Measurements from ENCODE around the gene MRPL23.

The MRPL23 gene

DNA sequence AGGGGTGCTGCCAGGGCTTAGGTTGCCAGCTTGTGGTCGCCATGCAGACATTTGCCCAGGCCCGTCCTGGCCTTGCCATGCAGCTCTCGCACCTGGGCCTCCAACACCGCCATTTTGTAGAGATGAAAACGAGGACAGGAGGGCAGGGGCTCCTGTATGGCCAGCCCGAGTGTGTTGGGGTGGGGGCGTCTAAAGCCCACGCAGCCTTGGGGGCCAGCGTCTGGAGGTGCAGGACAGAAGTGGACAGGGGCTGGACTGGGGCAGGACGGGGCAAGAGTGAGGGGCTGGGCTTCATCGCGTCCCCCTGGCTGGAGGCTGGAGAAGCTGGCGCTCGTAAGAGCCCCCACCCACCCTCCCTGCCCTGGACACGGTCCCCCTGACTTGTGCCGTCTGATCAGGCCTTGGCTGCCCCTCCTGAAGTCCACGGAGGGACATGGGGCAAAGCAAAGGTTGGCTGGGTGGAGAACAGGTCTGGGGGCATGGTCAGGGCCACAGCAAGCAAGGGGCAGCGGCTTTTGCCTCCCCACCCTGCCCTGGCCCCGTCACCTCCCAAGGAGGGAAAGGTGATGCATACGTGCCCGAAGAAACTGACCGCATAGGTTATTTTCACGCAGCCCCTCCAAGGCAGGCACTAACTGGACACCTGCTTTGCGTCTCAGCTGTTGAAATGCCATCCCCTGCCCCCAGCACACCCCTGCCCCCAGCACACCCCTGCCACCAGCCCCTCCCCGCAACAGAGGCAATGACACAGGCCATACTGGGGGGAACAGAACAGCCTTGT is 26.8 kb upstream of the MRPL23 start:
- peak overlapping the region; percentile 25 to 69 (median 66) for H3K27ac Mint-ChIP-seq
- no peak for TF ChIP-seq CTCF (IDR thresholded peaks at IDR 0.05; ENCODE audit: unreplicated experiment in 3 of 3)
- peaks cover 50% of the 10 kb centered on the region for H3K4me1 Mint-ChIP-seq
- no peaks in the 10 kb centered on the region for H3K36me3 Mint-ChIP-seq (ENCODE audit: low read depth)
- no peaks in the 10 kb centered on the region for H3K27me3 Mint-ChIP-seq (ENCODE audit: low read depth)
- peak overlapping the region; percentile 37 to 91 (median 87) for H3K4me3 Mint-ChIP-seq
- H3K9me3 Mint-ChIP-seq, result no peaks in the 10 kb centered on the region

DNA sequence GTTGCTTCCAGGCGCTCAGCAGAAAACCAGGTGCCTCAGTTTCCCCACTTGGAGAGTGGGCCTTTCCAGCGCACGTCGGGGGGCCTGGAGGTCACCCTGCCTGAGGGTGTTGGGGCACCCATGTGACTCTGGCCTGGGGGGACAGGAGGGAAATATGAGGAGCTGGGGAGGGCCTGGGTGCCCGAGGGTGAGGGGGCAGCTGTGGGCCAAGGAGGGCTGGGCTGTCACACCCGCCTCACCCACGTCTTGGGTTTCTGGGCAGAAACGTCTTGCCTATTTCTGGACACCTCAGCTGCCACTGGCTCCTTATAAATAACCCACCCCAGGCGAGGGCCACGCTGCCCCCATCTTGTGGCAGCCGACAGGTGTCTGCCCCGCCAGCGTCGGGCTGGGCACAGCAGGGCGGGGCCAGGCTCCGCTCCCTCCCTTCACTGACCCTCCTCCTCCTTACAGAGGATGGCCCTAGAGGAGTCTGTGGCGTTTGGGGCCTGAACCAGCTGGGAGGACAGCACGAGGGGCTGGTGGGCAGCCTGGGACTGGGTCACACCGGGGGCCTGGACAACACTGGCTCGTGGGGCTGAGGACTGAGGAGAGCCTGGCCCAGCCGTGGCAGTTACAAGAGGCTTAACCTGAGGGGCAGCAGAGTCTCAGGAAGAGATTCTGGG is 26.1 kb upstream of the MRPL23 start:
- Mint-ChIP-seq H3K4me3 (peak overlapping the region; percentile 58 to 91 (median 87)), H3K4me1 (peaks cover 44% of the 10 kb centered on the region), H3K36me3 (ENCODE audit: low read depth) (no peaks in the 10 kb centered on the region), H3K9me3 (no peaks in the 10 kb centered on the region), H3K27ac (peak overlapping the region; percentile 80 to 99 (median 95)), H3K27me3 (ENCODE audit: low read depth) (no peaks in the 10 kb centered on the region)
- TF ChIP-seq CTCF (IDR thresholded peaks at IDR 0.05; ENCODE audit: unreplicated experiment in 3 of 3), result no peak

- no peaks in the 10 kb centered on the region for H3K36me3 Mint-ChIP-seq (ENCODE audit: low read depth)
- no peak for TF ChIP-seq CTCF (IDR thresholded peaks at IDR 0.05; ENCODE audit: unreplicated experiment in 3 of 3)
- peak overlapping the region; percentile 80 to 99 (median 95) for H3K27ac Mint-ChIP-seq
- no peaks in the 10 kb centered on the region for H3K9me3 Mint-ChIP-seq
- H3K27me3 Mint-ChIP-seq (ENCODE audit: low read depth), result no peaks in the 10 kb centered on the region
- H3K4me1 Mint-ChIP-seq, result peaks cover 49% of the 10 kb centered on the region
- H3K4me3 Mint-ChIP-seq, result peak overlapping the region in 2 of 3 experiments; percentile 87 to 91
Measured at GRCh38 chr11:1921574-1922141, 25.5 kb upstream of the MRPL23 start.

DNA sequence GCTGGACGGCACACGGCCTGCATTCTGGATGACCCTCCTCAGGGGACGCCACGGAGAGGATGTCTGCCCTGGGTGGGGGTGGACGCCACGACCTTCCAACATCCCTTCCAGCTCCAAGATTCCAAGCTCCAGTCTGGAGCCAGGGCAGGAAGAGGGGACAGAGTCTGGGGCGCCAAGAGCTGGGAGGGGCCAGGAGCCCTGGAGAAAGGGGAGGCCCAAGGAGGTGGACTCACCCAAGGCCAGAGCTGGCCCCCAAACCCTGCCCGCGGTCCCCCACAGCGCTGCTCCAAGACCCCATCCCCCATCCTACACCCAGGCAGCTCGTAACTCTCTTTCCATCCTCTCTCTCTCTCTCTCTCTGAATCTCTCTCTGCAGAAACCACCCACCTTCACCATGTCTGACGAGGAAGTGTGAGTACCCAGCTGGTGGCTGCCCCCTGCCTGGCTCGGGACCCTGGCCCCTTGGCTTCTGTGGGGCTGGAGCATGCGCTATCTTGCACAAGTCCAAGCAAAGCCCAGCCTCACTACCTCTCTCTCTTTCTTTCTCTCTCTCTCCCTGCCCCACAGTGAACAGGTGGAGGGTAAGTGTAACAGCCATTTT is 24.6 kb upstream of the MRPL23 start:
- Mint-ChIP-seq H3K4me1 (peaks cover 46% of the 10 kb centered on the region), H3K27me3 (ENCODE audit: low read depth) (no peaks in the 10 kb centered on the region), H3K9me3 (no peaks in the 10 kb centered on the region), H3K4me3 (peak overlapping the region in 2 of 3 experiments; percentile 87 to 91), H3K36me3 (ENCODE audit: low read depth) (no peaks in the 10 kb centered on the region), H3K27ac (peak overlapping the region; percentile 38 to 99 (median 95))
- TF ChIP-seq CTCF (IDR thresholded peaks at IDR 0.05; ENCODE audit: unreplicated experiment in 3 of 3), result no peak

GRCh38 chr11:1923201-1923956 is 23.8 kb upstream of the MRPL23 start:
- H3K27ac Mint-ChIP-seq, result peak overlapping the region; percentile 38 to 99 (median 95)

More at GRCh38 chr11:1923201-1923956, 23.8 kb upstream of the MRPL23 start:
- no peaks in the 10 kb centered on the region for H3K9me3 Mint-ChIP-seq
- no peaks in the 10 kb centered on the region for H3K36me3 Mint-ChIP-seq (ENCODE audit: low read depth)
- H3K4me3 Mint-ChIP-seq, result peak overlapping the region in 2 of 3 experiments; percentile 87 to 91
- TF ChIP-seq CTCF (IDR thresholded peaks at IDR 0.05; ENCODE audit: unreplicated experiment in 3 of 3), result no peak
- H3K4me1 Mint-ChIP-seq, result peaks cover 46% of the 10 kb centered on the region
- no peaks in the 10 kb centered on the region for H3K27me3 Mint-ChIP-seq (ENCODE audit: low read depth)
